MCF 10A (cell line): ENCODE data around the gene ARSA. TPM values are rescaled to one million over a fixed set of nuclear protein-coding genes. Genes with fewer than 3 reads are reported as not detected.

ENCODE experiments used
- BruUV-seq: library from RNA; stranded (reverse); fragments of 400-500 nt; replicated peaks from 2 replicates; lab custom pipeline; 2021; lab: Mats Ljungman, UMichigan
- CTCF ChIA-PET: fragments of 300-600 bp; sonication (Branson Sonifier 250); formaldehyde crosslinking; extraction: SDS; loops from one replicate; lab custom pipeline; 2021; ENCODE audit warnings: antibody characterized with exemption, inconsistent platforms; lab: Yijun Ruan, JAX
- POLR2A ChIA-PET: fragments of 300-600, 350-650 bp; sonication (Branson Sonifier 250); formaldehyde crosslinking; extraction: SDS; loops from one replicate; lab custom pipeline; 2020; ENCODE audit warnings: antibody characterized with exemption, inconsistent platforms; lab: Yijun Ruan, JAX
- DNase-seq: peaks from one replicate; pipeline ENCODE4 v3.0.0-alpha.2; 2018; ENCODE audit not compliant: unreplicated experiment
- H3K27ac Mint-ChIP-seq: one replicate; pipeline ENCODE4 v1.8.0; 2022; ENCODE audit warnings: mild to moderate bottlenecking, low read depth, mixed read lengths; ENCODE audit not compliant: unreplicated experiment
- H3K27me3 Mint-ChIP-seq: one replicate; pipeline ENCODE4 v1.8.0; 2022; ENCODE audit warnings: mixed read lengths; ENCODE audit not compliant: insufficient read depth, unreplicated experiment
- H3K36me3 Mint-ChIP-seq: one replicate; pipeline ENCODE4 v1.8.0; 2022; ENCODE audit warnings: mild to moderate bottlenecking, moderate library complexity, mixed read lengths; ENCODE audit not compliant: insufficient read depth, unreplicated experiment
- H3K4me1 Mint-ChIP-seq: one replicate; pipeline ENCODE4 v1.8.0; 2022; ENCODE audit warnings: mixed read lengths; ENCODE audit not compliant: insufficient read depth, unreplicated experiment
- H3K4me3 Mint-ChIP-seq: one replicate; pipeline ENCODE4 v1.8.0; 2022; ENCODE audit warnings: mild to moderate bottlenecking, moderate library complexity, mixed read lengths; ENCODE audit not compliant: unreplicated experiment
- H3K9me3 Mint-ChIP-seq: one replicate; pipeline ENCODE4 v1.8.0; 2022; ENCODE audit warnings: mixed read lengths; ENCODE audit not compliant: unreplicated experiment
- CTCF ChIP-seq: fragments of 200-600 bp; IDR thresholded peaks from one replicate; pipeline ENCODE4 v1.8.0; 2022; ENCODE audit warnings: antibody characterized with exemption, mild to moderate bottlenecking; ENCODE audit not compliant: unreplicated experiment
- intact Hi-C: fragments of 100-400 bp; cut with micrococcal nuclease; formaldehyde crosslinking; loops from 2 replicates; pipeline ENCODE4 v1.14.1; 2022
- total RNA-seq: library from RNA; stranded (reverse); gene quantifications from 2 replicates; pipeline ENCODE4 v1.2.3, GENCODE V29; 2022

The ARSA gene
- total RNA-seq, 1 experiment from 2014 or later = 22.0 TPM

GRCh38 chr22:50577987-50578775, 49.8 kb downstream of the ARSA start, which contains the start of gene CPT1B:
TSS of gene CPT1B (minus strand) at chr22:50578427. CDS start at chr22:50577915, 512 bp downstream.
- BruUV-seq = no TSS peak
- intact Hi-C loops = no loop called here
- no peaks in the 10 kb centered on the region for H3K4me1 Mint-ChIP-seq
- no peaks in the 10 kb centered on the region for H3K27me3 Mint-ChIP-seq
- no peak within 1 kb of the TSS for H3K4me3 Mint-ChIP-seq
- no peak within 1 kb of the TSS for H3K27ac Mint-ChIP-seq
- ChIA-PET POLR2A (interaction anchor here (1.1 to 1.3 kb wide), 2 partner anchors 13 to 41 kb away, joined by 3 to 9 read pairs; no protein-coding TSS in a partner anchor), CTCF (interaction anchor here (0.6 to 1.5 kb wide), 3 partner anchors 12 to 33 kb away, joined by 3 to 5 read pairs (median 3); partner anchors contain the start of gene SYCE3)
- H3K36me3 Mint-ChIP-seq = peaks cover 25% of the 10 kb centered on the region
- DNase-seq = no peak
- TF ChIP-seq CTCF = no peak
- no peaks in the 10 kb centered on the region for H3K9me3 Mint-ChIP-seq

GRCh38 chr22:50577697-50577986, 50.3 kb downstream of the ARSA start:
- no peak overlapping the region for H3K27ac Mint-ChIP-seq
- no peaks in the 10 kb centered on the region for H3K4me1 Mint-ChIP-seq
- DNase-seq = no peak
- peaks cover 30% of the 10 kb centered on the region for H3K36me3 Mint-ChIP-seq
- H3K9me3 Mint-ChIP-seq = no peaks in the 10 kb centered on the region
- H3K4me3 Mint-ChIP-seq = no peak overlapping the region
- ChIA-PET CTCF (no interaction called here), POLR2A (no interaction called here)
- intact Hi-C loops = no loop called here
- no peaks in the 10 kb centered on the region for H3K27me3 Mint-ChIP-seq
- TF ChIP-seq CTCF = no peak
- BruUV-seq = no TSS peak

GRCh38 chr22:50576806-50577696, 50.9 kb downstream of the ARSA start:
- H3K36me3 Mint-ChIP-seq = peaks cover 35% of the 10 kb centered on the region
- no peak for DNase-seq
- H3K9me3 Mint-ChIP-seq = no peaks in the 10 kb centered on the region
- no peak overlapping the region for H3K4me3 Mint-ChIP-seq
- no peaks in the 10 kb centered on the region for H3K4me1 Mint-ChIP-seq
- ChIA-PET CTCF (no interaction called here), POLR2A (interaction anchor here (0.6 to 5.4 kb wide), 2 partner anchors 13 to 283 kb away, joined by 3 to 35 read pairs; partner anchors contain the start of gene SYCE3)
- TF ChIP-seq CTCF = no peak
- no peaks in the 10 kb centered on the region for H3K27me3 Mint-ChIP-seq
- no TSS peak for BruUV-seq
- no peak overlapping the region for H3K27ac Mint-ChIP-seq
- intact Hi-C loops = no loop called here

GRCh38 chr22:50576070-50576469, 51.9 kb downstream of the ARSA start:
- intact Hi-C loops = no loop called here
- Mint-ChIP-seq H3K4me3 (no peak overlapping the region), H3K36me3 (peaks cover 39% of the 10 kb centered on the region), H3K27me3 (no peaks in the 10 kb centered on the region), H3K9me3 (no peaks in the 10 kb centered on the region), H3K27ac (no peak overlapping the region), H3K4me1 (no peaks in the 10 kb centered on the region)
- BruUV-seq = no TSS peak
- peak; percentile 12 for TF ChIP-seq CTCF
- ChIA-PET POLR2A (interaction anchor here (2.2 to 5.4 kb wide), 2 partner anchors 12 to 45 kb away, joined by 8 to 35 read pairs; partner anchors contain the start of gene SYCE3), CTCF (interaction anchor here (0.6 to 2.2 kb wide), 2 partner anchors 45 to 111 kb away, joined by 3 to 13 read pairs; no protein-coding TSS in a partner anchor)
- DNase-seq = peak; percentile 62
